ENCODE results near the gene NEDD4.

GRCh38 chr15:55991802-55992768 lies 1.3 kb downstream of the NEDD4 start:
- TF ChIP-seq POLR2AphosphoS5 (IDR thresholded peaks at IDR 0.05; ENCODE audit: low read depth, low read length) (no peak), TAF1 (IDR thresholded peaks at IDR 0.05; ENCODE audit: borderline replicate concordance, insufficient read depth, low read length) (no peak), REST (IDR thresholded peaks at IDR 0.05; ENCODE audit: insufficient read depth in 1 of 2, low read depth in 2 of 2, low read length in 2 of 2) (no peak)

All from PFSK-1 (cell line).